GM19240 (cell line): ENCODE measurements around the gene SCYGR5.
"Not testable (repeated sequence)": the region's sequence is repeated elsewhere in the genome, so short reads cannot be mapped to it uniquely, and the experiment has no call there.

Experiments used
- DNase-seq: peaks from one replicate; pipeline ENCODE4 v3.0.0; 2011; ENCODE audit warnings: low spot score; ENCODE audit not compliant: insufficient read length

SCYGR5 gene

GRCh38 chr2:227673620-227674019 lies 7.0 kb downstream of the SCYGR5 start:
- DNase-seq: not testable (repeated sequence)

DNA sequence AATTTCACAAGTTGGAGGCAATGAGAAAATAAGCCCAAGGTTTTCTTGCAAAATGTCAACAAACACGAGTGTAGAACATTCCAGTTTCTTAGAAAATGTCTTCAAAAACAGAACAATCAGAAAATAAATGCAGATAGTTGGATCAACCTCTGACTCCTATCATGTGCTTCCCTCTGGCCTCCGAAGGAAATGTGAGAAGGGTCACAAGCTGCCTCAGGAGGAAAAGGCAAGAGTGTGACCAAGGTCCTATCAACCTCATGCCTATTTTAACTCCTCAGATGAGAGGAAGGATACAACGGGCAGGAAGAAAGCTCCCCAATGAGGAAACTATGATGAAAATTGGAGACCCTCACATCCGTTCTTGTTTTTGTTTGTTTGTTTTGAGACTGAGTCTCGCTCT lies 7.9 kb downstream of the SCYGR5 start:
- DNase-seq: no peak

DNA sequence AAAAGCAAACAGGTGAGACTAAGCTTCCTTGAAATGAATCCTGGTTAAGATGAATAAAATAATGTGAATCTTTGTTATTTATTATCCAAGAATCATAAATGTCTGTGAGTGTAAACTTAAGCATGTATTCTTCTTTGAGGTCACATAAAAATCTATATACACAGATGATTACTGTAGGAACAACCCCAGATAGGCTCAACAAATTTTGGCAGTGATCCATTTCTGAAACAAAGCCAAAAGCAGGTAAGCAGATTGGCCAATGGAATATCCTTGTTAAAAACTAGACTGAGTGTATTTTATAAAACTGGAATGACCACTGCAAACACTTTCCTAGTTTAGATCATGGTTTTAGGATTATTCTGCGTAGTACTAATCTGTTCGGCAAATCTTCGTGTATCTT lies 11.3 kb downstream of the SCYGR5 start:
- no peak for DNase-seq

DNA sequence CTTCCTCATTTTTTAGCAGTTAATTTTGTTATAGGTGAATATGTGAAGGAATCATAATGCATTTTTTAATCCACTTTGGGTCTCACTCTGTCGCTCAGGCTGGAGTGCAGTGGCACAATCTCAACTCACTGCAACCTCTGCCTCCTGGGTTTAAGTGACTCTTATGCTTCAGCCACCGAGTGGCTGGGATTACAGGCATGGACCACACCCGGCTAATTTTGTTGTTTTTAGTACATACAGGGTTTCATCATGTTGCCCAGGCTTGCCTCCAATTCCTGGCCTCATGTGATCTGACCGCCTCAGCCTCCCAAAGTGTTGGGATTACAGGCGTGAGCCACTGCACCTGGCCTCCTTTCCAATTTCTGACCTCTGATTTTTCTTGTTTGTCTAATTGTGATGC lies 17.7 kb downstream of the SCYGR5 start:
- DNase-seq: no peak

GRCh38 chr2:227687189-227687588 lies 20.6 kb downstream of the SCYGR5 start:
- DNase-seq: no peak

- no peak for DNase-seq
Observed at GRCh38 chr2:227696990-227697679, 30.5 kb downstream of the SCYGR5 start.

- no peak for DNase-seq
Observed at GRCh38 chr2:227701556-227701955, 35.0 kb downstream of the SCYGR5 start.

DNA sequence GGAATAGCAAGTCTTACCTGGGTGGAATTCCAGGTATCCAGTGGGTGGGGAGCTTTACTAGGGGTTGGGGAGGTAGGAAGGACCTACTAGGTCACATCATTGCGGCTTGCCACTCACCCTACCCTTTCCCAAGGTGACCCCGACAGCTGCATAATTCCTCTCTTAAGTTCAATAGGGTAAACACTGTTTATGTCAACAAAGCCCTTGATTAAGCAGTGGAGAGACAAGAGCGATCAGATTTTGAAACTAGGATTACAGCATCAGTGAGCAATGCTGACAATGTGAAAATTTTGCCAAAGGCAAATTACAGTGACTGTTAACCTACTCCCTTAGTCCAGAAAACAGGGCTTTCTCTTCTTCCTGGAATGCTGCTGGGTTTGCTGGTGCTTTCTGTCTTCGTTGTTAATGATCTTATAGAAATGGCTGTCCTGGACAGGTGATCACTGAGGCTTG lies 36.7 kb downstream of the SCYGR5 start:
- DNase-seq: no peak

DNA sequence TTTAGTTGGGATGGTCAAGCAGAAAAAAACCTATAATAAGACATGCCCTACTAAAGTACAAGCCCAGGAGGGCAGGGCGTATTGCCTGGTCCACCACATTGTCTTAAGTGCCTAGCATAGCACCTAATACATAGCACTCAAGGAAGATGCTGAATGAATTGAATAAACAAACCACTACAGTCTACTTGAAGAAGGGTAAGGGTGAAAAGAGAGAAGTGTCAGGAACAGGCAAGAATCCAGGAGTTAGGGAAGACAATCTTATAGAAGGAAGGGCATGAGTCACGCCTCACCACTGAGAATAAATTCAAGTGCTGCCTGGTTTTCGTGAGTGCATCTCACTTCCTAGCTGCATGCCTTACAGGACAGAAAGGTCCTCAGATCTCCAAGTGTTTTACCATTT lies 37.4 kb downstream of the SCYGR5 start:
- no peak for DNase-seq

DNA sequence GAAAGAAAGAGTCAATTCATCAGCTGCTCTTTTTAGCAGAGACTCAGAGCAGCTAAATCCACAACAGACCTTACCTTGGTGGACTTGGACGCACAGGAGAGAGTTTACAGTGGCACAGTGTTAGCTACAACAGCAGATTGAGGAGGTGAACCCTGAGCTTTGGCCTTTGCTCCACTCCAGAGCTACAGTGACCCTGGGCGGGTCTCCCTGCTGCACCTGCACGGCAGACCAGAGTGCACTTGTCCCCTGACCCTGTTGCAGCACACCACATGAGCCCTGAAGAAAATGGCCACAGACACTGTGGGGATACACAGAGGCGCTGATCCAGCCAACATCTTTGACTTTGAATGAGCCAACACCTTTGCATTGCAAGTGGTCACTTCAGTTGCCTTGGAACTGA lies 40.3 kb downstream of the SCYGR5 start:
- no peak for DNase-seq

GRCh38 chr2:227707390-227707789 lies 40.8 kb downstream of the SCYGR5 start:
- DNase-seq: no peak

- no peak for DNase-seq
Observed at GRCh38 chr2:227710986-227711385, 44.4 kb downstream of the SCYGR5 start.

DNA sequence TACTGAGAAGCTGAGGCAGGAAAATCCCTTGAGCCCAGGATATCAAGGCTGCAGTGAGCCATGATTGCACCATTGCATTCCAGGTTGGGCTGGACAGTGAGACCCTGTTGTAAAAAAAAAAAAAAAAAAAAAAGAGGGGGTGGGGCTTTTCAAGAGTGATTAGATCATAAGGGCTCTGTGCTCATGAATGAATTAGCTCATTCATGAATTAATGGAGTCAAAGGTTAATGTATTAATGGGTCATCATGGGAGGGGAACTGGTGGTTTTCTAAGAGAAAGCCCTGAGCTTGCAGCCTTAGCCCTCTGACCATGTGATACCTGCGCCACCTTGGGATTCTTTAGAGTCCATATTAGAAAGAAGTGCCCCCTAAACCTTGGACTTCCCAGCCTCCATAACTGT lies 46.7 kb downstream of the SCYGR5 start:
- DNase-seq: no peak

DNA sequence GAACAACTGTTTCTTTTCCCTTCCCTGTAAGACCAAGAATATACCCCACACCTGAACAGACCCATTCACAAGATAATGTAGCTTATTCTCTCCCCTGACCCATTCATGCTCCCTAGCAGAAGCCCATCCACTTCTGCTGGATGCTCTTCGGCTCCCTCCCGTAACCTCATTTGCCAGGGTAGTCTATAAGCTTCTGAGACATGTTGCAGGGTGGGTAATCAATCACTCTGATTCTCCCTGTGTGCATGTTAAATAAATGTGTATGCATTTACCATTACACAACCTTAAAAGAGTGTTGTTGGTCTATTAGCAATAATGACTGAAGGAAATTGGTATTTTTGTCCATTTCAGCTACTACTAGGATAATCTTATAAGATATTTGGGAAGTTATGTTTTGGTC lies 49.9 kb downstream of the SCYGR5 start:
- DNase-seq: no peak
